HCEC 1CT (cell line): ENCODE measurements around the gene SRSF2.
"Not testable (repeated sequence)": the region's sequence is repeated elsewhere in the genome, so short reads cannot be mapped to it uniquely, and the experiment has no call there.

Experiments used
- DNase-seq: peaks from one replicate; pipeline ENCODE4 v3.0.0-alpha.2; 2017

SRSF2 gene

DNA sequence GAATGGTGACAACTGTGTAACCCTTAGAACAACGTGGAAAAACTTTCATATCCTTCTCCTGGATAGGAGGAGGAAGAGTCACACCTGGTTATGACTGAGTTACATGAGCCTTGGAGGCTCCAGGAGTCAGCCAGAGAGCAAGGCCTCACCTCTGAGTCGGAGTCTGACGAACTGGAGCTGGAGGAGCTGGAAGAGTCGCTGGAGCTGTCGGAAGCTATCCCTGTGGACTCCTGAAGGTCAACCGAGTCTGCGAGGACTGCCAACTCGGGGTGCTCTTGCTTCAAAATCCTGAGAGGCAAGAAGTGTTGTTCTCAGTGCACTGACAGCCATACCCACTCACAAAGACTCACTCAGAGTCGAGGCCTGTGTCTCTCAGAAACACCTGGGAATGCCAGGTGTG, 16.9 kb downstream of the SRSF2 start:
- DNase-seq = no peak

DNA sequence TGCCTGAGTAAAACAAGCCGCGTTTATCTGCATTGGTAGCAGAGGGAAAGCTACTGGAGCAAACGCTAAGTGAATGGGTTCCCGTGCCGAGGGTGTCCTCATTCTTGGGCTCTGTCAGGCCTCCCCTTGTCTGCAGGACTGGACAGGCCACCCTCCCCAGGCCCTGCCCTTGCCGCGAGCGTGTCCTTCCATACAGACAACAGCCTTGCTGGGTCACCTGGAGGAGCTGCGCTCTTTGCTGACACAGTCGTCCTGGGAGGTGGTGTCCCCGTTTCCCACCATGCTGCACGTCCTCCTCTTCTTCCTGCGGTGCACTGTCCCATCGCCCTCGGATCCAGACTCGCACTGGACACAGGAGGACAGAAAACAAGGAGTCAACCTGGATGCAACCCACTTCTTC, 18.6 kb downstream of the SRSF2 start:
- DNase-seq = no peak

DNA sequence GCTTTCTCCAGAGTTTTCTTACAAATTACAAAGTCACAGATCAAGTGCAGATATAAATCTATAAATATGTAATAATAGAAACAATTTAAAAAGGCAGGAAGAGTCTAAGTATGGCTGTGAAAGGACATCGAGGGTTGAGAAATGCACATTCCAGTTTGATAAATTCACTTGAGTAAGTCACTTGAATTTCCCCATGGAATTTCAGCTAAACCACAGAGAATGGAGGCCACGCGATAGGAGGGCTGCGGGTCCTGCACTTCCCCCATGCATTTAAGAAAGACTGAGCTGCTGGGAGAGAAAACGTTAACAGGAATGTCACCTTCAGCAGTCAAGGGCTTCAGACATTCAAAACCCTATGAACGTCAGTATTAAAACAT, 20.3 kb downstream of the SRSF2 start:
- peak; percentile 89 for DNase-seq

GRCh38 chr17:76716146-76716838, 20.8 kb downstream of the SRSF2 start:
- DNase-seq = peak; percentile 99

DNA sequence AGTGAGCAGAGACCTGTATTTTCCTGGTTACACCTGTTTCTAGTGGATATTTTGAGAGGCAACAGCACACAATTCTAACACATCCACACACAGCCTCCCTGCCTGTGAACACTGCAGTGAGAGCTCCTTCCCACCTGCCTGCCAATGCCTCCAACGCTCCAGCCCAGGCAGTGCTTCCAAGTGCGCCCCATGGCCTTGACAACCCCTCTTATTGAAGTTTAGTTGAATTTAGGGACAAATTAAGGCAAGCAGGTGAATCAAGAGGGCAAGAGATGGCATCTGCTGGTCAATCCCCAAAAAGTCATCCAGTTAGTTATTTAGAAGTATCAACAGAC, 21.7 kb downstream of the SRSF2 start:
- no peak for DNase-seq

DNA sequence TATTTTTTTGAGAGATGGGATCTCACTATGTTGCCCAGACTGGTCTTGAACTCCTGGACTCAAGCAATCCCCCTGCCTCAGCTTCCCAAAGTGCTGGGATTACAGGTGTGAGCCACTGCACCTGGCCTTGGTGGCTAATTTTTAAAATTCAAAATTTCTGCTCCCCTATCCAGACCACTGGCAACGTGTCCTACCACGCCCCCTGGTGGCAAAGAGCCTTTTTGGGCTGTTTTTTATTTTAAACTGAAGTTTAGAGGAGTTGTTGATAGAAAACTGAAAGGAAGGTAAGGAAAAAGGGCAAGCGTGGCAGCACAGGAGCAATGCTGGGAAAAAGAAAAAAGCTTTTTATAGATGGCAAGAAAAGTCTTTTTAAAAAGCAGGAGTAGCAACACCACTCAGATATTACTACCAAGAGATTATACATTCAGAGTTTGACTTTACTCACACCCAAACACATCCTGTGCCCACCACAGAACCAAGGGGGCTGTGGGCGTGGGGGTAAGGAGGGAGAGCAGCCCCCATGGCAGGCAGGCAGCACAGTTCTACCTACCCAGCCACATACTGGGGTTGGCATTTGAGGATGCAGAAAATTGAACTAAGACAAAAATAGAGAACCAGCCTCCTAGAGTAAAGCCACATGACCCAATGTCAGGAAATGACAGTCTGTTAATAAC, 22.2 kb downstream of the SRSF2 start:
- no peak for DNase-seq

DNA sequence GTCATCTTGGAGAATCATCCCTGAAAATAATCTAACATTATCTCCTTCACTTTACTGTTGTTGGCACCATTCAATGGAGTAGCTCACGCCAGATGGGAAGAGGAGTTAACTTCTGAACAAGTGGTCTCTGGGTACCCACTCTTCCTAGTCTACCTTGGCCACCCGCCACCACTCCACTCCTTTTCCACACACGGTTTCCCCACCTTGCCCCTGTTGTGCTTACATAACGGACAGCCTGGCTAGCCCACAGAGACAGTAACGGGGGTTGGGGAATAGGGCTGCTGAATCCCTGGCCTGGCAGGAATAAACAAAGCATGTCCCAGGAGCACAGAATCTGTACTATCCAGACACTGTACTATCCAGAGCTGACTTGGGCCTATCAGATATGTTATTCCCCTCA, 22.8 kb downstream of the SRSF2 start:
- DNase-seq = no peak

DNA sequence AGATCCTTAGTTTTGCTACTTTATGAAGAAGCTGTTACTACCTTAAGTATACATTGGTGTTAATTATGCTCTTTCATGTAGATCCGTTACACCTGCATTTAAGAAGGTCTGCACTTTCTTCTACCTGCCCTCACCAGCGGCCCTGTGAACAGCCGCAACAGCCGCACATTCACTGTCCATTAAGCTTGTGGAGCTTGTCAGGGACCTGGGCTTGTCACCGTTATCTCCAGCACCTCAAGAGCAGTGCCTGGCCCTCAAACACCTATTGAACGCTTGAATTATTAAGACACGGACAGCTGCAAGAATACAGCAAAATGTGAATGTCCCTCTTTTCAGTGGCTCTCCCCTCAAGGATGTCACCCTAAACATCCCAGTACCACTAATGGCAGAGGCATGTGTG, 23.4 kb downstream of the SRSF2 start:
- no peak for DNase-seq

DNA sequence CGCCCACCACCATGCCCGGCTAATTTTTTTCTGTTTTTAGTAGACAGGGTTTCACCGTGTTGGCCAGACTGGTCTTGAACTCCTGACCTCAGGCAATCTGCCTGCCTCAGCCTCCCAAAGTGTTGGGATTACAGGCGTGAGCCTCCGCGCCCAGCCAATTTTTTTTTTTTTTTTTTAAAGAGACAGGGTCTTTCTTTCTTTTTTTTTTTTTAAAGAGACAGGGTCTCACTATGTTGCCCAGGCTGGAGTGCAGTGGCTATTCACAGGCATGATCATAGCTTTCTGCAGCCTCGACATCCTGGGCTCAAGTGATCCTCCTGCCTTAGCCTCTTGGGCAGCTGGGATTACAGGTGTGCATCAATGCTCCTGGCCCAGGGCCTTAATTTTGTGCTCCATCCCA, 24.8 kb downstream of the SRSF2 start:
- DNase-seq = not testable (repeated sequence)

GRCh38 chr17:76710863-76711611, 26.1 kb downstream of the SRSF2 start, which contains the start of gene MXRA7:
MXRA7 (minus strand) TSS chr17:76710965; CDS start chr17:76710946, 19 bp downstream.
- DNase-seq = peak; percentile 62

DNA sequence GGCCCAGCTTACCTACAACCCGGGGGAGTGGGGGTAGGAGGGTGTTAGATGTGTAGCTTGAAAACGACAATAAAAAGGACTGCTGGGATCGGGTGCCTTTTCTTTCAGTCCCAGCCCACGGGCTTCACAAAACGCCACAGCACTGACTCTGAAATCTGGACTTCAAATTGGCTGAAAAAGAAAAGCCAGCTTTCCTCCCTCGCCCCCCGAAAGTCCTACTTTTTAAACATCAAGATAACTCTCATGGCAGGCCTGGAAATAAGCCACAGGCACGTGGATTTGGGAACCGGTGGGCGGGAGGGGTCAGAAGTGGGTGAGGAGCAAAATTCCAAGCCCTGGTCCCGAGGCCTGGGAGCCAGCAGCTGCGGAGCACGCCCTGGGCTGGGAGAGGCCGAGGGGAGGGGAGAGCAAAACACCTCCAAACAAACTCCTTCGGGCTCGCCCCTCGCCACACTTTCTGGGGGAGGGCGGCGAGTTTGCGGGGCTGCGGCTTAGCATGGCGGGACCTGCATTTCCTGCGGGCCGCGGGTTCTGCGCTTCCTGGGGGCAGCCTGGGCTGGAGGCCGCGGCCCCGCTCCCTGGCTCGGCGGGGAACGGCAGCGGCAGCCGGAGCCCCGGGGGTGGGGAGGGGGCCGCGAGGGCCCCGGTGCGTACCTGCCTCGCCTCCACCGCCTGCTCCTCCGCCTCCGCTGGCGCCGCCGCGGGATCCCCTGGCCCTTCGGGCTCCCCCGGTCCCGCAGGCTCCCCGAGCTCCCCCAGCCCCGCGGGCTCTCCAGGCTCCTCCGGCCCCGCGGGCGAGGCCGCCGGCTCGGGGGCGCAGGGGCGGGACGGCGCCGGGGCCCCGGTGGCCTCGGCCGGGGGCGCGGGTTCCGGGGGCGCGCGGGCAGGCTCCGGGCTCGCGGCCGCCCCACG, 26.9 kb downstream of the SRSF2 start:
- not testable (repeated sequence) for DNase-seq

DNA sequence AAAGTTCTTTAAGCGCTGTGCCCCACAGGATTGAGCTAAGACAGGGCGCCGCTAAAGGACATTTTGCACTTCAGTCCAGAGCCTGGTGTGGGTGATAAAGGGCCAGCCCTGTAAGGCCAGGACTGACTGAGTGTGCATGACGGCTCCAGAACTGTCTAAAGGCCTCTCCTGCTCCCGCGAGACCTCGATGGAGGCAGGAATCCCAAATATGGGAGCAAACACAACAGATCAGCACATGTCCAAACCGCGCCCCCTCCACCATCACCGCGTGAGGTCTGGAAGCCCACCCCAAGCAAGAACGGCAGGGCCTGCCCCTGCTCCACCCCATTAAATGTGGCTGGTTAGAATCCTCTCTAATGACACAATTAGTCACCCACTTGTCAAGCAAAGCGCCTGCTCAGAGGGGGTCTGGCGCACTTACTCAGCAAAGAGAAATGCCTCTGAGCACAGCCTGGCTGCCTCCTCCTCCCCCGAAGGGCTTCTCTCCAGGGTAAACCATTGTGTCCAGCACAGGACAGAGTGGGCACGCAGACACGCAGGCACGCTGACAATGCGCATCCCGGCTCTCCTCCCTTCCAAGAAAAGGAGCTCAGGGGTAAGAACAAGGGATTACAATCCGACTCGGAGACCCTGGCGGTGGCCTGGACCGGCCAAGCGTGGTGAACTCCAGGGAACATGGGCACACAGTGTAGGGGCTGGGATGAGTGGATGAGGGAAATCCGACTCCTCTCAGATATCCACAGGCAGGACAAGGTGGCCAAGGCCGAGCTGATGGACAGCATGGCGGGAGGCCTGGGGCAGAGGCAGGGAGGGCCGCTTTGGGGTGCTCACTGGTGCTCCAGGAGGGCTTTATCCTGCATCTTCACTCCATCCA, 27.8 kb downstream of the SRSF2 start:
- peak; percentile 97 for DNase-seq

DNA sequence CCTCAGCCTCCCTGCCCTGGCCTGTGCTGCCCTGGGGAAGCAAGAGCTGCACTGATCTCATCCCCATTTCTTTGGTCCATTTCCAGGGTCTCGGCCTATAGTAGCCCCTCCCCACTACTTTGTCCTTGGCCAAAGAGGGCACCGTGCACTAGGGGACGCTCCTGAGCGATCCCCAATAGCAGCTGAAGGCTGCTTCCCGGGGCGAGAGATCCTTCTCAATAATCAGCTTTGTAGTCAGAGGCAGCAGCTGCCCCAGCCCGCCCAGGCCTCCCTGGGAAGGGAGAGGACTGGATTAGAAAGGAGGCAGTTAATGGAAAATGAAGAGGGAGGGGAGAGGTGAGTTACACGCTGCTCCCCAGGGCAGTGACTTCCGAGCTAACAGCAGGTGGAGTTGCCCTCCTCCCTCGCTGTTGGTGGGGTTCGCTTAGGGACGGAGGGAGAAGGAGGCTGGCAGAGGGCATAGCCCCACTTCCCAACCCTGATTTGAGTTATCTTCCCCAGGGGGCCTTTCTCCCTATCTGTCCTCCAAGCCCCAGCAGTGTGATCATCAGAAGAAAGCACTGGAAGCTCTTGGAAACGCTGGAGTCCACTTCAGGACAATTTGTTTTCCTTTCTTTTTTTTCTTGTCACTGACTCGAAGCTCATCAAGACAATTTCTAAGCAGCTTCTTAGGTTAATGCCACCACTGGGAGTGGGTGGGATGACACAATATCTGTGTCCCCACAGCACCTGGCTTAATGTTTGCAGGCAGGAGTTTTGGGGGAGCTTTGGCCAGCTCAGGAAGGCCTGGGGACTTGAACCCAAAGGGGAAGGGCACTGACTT, 28.9 kb downstream of the SRSF2 start:
- DNase-seq = no peak

DNA sequence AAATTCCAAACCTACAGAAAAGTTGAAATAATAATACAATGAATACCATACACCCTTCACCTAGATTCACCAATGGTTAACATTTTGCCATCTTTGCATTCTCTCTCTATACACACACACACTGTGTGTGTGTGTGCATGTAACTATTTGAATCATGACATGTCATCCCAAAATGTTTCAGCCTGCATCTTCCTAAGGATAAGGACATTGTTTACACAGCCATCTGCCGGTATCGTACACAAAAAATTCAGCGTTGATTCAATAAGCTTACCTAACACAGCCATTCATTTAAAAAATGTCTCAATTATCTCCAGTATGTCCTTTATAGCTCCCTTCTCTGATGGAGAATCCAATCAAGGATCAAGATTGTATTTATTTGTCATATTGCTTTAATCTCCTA, 30.3 kb downstream of the SRSF2 start:
- DNase-seq = no peak

- no peak for DNase-seq
These were observed 32.3 kb downstream of the SRSF2 start for GRCh38 chr17:76704805-76705204.

DNA sequence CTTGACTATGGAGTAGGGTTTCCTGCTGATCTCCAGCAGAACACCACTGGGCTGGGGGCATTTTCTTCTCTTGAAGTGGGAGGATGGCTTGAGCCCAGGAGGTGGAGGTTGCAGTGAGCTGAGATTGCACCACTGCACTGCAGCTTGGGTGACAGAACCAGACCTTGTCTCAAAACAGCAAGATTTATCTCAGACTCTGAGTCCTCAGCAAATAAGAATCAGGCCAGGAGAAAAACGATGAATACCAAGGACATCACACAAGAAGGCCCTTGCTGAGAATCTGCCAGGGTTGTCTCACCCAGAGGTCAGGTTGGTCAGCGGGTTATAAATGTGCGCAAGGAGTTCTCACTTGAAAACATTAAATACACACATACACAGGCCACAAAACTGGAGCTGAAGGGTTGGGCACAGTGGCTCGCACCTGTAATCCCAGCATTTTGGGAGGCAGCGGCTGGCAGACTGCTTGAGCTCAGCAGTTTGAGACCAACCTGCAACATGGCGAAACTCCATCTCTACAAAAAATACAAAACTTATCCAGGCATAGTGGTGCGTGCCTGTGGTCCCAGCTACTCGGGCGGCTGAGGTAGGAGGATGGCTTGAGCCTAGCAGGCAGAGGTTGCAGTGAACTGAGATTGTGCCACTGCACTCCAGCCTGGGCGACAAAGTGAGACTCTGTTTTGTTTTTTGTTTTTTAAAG, 34.0 kb downstream of the SRSF2 start:
- no peak for DNase-seq

DNA sequence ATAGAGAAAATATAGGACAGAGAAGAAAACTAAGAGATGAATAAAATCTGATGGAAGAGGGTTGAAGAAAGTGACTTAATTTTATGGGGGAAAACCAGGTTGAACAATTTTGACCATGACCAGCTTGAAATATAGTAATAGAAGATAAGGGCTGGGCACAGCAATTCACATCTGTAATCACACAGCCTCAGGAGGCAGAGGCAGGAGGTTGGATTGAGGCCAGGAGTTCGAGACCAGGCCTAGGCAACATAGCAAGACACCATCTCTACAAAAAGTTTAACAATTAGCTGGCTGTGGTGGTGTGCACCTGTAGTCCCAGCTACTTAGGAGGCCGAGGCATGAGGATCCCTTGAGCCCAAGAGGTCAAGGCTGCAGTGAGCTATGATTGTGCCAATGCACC, 35.1 kb downstream of the SRSF2 start:
- no peak for DNase-seq

- no peak for DNase-seq
These were observed 35.6 kb downstream of the SRSF2 start for GRCh38 chr17:76701471-76701967.

DNA sequence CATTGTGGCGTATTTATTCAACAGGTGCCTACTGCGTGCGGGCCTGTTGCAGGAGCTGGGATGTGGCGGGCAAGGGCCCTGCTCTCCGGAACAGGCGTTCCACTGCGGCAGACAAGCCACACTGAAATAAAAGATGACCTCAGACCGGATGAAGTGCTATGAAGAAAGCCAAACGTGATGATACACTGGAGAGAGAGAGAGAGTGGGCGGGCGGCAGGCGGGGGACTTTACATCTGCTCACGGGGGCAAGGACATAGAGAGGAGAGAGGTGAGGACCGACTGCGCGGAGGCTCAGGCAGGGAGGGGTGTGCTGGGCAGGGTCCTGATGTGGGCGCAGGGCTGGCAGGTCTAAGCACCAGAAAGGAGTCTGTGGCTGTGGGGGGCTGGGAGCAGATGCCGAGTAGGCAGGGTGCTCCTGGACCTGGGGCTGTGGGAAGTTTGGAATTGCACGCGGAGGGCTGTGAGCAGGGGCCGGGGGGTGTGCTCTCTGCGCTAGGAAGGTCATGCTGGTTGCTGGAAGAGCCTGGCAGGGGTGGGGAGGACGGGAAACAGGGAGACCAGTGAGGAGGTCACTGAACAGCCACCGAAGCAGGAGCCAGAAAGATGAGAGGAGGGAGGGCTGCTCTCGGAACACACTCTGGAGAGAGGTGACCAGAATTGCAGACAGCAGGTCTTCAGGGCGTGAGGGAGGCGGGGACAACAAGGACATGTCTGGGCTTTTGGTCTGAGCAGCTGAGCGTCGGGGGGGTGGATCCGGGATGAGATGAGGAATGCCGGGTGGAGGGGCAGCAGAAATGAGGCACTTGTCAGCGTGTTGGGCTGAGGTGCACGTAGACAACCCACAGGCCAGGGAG, 36.3 kb downstream of the SRSF2 start:
- DNase-seq = peak; percentile 77
